SK-N-SH treated with all-trans-retinoic acid at 6 μM for 48 hours (cell line): ENCODE measurements around the gene ITGA8.

ENCODE experiments used
- ARNTL ChIP-seq: fragments of 450-650 bp; formaldehyde crosslinking; IDR thresholded peaks from 2 replicates; pipeline ENCODE4 v1.5.0; 2020; ENCODE audit warnings: low read depth, mild to moderate bottlenecking, moderate library complexity, borderline replicate concordance
- CREB5 ChIP-seq: fragments of 250-450 bp; sonication (Bioruptor Pico); IDR thresholded peaks from 2 replicates; pipeline ENCODE4 v1.5.1; 2020; ENCODE audit warnings: low read depth, mild to moderate bottlenecking, moderate library complexity
- CSDC2 ChIP-seq: fragments of 250-450 bp; sonication (Bioruptor Pico); IDR thresholded peaks from 2 replicates; pipeline ENCODE4 v1.5.0; 2020; ENCODE audit warnings: mild to moderate bottlenecking, moderate library complexity
- GLIS3 ChIP-seq: fragments of 250-450 bp; sonication (Bioruptor Pico); IDR thresholded peaks from 2 replicates; pipeline ENCODE4 v1.5.0; 2020; ENCODE audit warnings: mild to moderate bottlenecking, moderate library complexity
- POU6F1 ChIP-seq: fragments of 250-450 bp; sonication (Bioruptor Pico); IDR thresholded peaks from 2 replicates; pipeline ENCODE4 v1.8.0; 2021; ENCODE audit warnings: low read depth, mild to moderate bottlenecking, moderate library complexity, borderline replicate concordance
- PPARA ChIP-seq: fragments of 250-450 bp; sonication (Bioruptor Pico); IDR thresholded peaks from 2 replicates; pipeline ENCODE4 v1.5.0; 2020; ENCODE audit warnings: mild to moderate bottlenecking, borderline replicate concordance
- RARB ChIP-seq: fragments of 250-450 bp; sonication (Bioruptor Pico); IDR thresholded peaks from 2 replicates; pipeline ENCODE4 v1.8.0; 2021; ENCODE audit warnings: mild to moderate bottlenecking, moderate library complexity
- TCF4 ChIP-seq: fragments of 250-450 bp; sonication (Bioruptor Pico); IDR thresholded peaks from 2 replicates; pipeline ENCODE4 v1.8.0; 2021; ENCODE audit warnings: mild to moderate bottlenecking, moderate library complexity, borderline replicate concordance
- TOX ChIP-seq: fragments of 250-450 bp; sonication (Bioruptor Pico); IDR thresholded peaks from 2 replicates; pipeline ENCODE4 v1.8.0; 2021; ENCODE audit warnings: mild to moderate bottlenecking, moderate library complexity, borderline replicate concordance
- TSHZ2 ChIP-seq: fragments of 250-450 bp; sonication (Bioruptor Pico); IDR thresholded peaks from 2 replicates; pipeline ENCODE4 v1.5.0; 2020; ENCODE audit warnings: mild to moderate bottlenecking, moderate library complexity
- ZFP3 ChIP-seq: fragments of 250-450 bp; sonication (Bioruptor Pico); IDR thresholded peaks from 2 replicates; pipeline ENCODE4 v1.5.0; 2020; ENCODE audit warnings: mild to moderate bottlenecking, moderate library complexity
- ZNF8 ChIP-seq: fragments of 450-650 bp; formaldehyde crosslinking; IDR thresholded peaks from 2 replicates; pipeline ENCODE4 v1.5.0; 2020; ENCODE audit warnings: mild to moderate bottlenecking, moderate library complexity
- TF ChIP-seq, protein P1 (sequence below): fragments of 250-450 bp; sonication (Bioruptor Pico); IDR thresholded peaks from 2 replicates; pipeline ENCODE4 v1.8.0; 2020; ENCODE audit warnings: mild to moderate bottlenecking, moderate library complexity, borderline replicate concordance
- TF ChIP-seq, protein P2 (sequence below): fragments of 250-450 bp; sonication (Bioruptor Pico); IDR thresholded peaks from 2 replicates; pipeline ENCODE4 v1.5.1; 2021; ENCODE audit warnings: mild to moderate bottlenecking, moderate library complexity

- TF ChIP-seq TOX (CRISPR knock-in tag) (no peak), GLIS3 (CRISPR knock-in tag) (no peak), ZFP3 (CRISPR knock-in tag) (no peak), RARB (CRISPR knock-in tag) (no peak), CSDC2 (no peak), TSHZ2 (CRISPR knock-in tag) (no peak), PPARA (CRISPR knock-in tag) (no peak), ARNTL (CRISPR knock-in tag) (no peak), ZNF8 (CRISPR knock-in tag) (no peak), TCF4 (CRISPR knock-in tag) (no peak), CREB5 (CRISPR knock-in tag) (no peak), POU6F1 (no peak)
- TF ChIP-seq, protein P1, sequence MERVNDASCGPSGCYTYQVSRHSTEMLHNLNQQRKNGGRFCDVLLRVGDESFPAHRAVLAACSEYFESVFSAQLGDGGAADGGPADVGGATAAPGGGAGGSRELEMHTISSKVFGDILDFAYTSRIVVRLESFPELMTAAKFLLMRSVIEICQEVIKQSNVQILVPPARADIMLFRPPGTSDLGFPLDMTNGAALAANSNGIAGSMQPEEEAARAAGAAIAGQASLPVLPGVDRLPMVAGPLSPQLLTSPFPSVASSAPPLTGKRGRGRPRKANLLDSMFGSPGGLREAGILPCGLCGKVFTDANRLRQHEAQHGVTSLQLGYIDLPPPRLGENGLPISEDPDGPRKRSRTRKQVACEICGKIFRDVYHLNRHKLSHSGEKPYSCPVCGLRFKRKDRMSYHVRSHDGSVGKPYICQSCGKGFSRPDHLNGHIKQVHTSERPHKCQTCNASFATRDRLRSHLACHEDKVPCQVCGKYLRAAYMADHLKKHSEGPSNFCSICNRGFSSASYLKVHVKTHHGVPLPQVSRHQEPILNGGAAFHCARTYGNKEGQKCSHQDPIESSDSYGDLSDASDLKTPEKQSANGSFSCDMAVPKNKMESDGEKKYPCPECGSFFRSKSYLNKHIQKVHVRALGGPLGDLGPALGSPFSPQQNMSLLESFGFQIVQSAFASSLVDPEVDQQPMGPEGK (CRISPR knock-in tag), result no peak
- TF ChIP-seq, protein P2, sequence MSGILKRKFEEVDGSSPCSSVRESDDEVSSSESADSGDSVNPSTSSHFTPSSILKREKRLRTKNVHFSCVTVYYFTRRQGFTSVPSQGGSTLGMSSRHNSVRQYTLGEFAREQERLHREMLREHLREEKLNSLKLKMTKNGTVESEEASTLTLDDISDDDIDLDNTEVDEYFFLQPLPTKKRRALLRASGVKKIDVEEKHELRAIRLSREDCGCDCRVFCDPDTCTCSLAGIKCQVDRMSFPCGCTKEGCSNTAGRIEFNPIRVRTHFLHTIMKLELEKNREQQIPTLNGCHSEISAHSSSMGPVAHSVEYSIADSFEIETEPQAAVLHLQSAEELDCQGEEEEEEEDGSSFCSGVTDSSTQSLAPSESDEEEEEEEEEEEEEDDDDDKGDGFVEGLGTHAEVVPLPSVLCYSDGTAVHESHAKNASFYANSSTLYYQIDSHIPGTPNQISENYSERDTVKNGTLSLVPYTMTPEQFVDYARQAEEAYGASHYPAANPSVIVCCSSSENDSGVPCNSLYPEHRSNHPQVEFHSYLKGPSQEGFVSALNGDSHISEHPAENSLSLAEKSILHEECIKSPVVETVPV (CRISPR knock-in tag), result no peak
Observed at GRCh38 chr10:15719899-15720634, at the start of gene ITGA8.
